HG03097 (cell line): ENCODE measurements around the gene POLR2F.
"Not testable (repeated sequence)": the region's sequence is repeated elsewhere in the genome, so short reads cannot be mapped to it uniquely, and the experiment has no call there.

Source experiments
- ATAC-seq: cut with Tn5 transposase; IDR thresholded peaks from one replicate; pipeline ENCODE4 v1.9.1; 2021; ENCODE audit not compliant: unreplicated experiment, low FRiP score

Gene POLR2F

GRCh38 chr22:37924386-37925065, 29.0 kb upstream of the POLR2F start:
- ATAC-seq = no peak

DNA sequence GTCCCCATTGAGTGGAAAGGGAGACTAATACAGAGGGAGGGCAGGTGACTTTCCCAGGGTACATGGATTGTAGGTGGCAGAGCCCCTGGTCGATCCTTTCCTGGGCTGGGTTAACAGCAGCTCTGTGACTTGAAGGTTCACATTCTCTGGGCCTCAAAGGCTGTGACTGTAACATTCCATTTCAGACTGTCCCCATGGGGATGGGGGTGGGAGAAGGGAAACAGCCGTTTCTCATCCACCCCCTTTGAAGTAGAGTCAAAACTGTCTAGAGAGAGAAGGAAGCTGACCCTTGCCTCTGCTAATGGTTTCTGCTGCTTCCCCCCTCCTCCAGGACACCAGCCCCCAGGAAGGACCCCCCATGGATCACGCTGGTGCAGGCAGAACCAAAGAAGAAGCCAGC, 28.2 kb upstream of the POLR2F start:
- no peak for ATAC-seq

DNA sequence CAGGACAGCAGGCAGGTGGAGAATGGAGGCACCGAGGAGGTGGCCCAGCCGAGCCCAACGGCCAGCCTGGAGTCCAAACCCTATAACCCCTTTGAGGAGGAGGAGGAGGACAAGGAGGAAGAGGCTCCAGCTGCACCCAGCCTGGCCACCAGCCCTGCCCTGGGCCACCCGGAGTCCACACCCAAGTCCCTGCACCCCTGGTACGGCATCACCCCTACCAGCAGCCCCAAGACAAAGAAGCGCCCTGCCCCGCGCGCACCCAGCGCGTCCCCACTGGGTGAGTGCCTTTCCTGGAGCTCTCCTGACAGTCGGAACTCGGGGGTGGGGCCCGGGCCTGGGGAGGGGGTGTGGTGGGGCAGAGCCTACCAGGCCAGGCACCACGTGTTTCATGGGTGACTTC, 27.7 kb upstream of the POLR2F start:
- no peak for ATAC-seq

DNA sequence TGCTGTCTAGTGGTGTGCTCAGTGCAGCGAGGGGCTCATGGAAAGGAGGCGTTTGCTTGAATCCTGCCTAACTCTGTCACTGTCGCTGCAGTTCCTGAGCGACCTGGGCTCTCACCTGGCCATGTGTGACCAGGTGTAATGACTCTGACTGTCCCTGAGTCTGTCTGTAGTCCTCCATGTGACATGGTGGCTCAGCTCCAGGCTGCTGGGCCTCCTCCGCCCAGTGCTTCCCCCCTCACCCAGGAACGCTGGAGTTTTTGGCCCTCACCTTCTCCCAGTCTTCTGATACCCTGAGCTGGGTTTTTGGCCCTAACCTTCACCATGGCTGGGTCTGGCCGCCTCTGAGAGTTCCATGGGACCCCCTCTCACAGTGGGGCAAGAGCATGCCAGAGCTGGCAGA, 27.1 kb upstream of the POLR2F start:
- no peak for ATAC-seq

GRCh38 chr22:37926771-37927636, 26.5 kb upstream of the POLR2F start:
- ATAC-seq = no peak

DNA sequence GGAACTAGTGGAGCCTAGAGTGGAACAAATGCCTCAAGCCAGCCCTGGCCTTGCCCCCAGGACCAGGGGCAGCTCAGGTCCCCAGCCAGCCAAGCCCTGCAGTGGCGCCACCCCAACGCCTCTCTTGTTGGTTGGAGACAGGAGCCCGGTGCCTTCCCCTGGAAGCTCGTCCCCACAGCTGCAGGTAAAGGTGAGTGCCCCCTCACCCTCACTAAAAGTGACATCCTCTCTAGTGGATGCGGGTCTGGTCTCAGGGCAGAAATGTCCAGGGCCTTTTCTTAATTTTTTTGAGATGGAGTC, 25.9 kb upstream of the POLR2F start:
- ATAC-seq = no peak

DNA sequence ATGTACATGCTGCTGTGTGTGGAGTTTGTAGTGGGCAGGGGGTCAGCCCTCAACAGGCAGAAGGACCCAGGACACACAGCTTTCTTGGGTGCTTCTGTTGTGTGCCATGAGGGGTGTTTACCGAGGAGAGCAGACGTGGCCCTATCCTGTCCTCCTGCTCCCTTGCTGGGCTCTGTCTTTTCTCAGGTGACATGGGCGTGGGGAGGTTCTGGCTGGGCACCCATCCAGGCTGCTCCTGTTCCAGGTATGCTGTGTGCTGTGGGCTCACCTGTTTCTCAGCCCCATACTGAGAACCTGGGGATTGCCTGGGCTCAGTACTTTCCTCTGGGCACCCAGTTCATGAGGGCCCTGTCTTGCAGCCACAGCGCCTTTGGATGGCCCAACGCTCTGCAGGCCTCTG, 24.1 kb upstream of the POLR2F start:
- no peak for ATAC-seq

GRCh38 chr22:37930270-37930951, 23.1 kb upstream of the POLR2F start:
- ATAC-seq = no peak

GRCh38 chr22:37930952-37931440, 22.5 kb upstream of the POLR2F start:
- no peak for ATAC-seq

GRCh38 chr22:37931893-37932389, 21.6 kb upstream of the POLR2F start:
- no peak for ATAC-seq

DNA sequence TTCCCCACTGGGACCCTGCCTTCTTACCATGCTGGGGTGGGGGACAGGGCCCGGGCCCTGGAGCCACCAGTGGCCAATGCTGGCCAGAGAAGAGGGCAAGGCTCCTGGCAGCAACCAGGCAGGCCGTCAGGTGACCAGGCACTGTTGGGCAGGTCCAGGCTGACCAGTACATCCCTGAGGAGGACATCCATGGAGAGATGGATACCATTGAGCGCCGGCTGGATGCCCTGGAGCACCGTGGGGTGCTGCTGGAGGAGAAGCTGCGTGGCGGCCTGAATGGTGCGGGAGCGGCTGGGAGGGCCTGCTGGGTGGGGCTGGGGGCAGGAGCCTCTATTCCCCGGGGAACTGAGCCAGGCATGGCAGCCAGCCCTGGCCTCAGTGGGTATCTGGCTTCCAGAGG, 21.1 kb upstream of the POLR2F start:
- ATAC-seq = no peak

GRCh38 chr22:37932821-37933578, 20.5 kb upstream of the POLR2F start:
- no peak for ATAC-seq

DNA sequence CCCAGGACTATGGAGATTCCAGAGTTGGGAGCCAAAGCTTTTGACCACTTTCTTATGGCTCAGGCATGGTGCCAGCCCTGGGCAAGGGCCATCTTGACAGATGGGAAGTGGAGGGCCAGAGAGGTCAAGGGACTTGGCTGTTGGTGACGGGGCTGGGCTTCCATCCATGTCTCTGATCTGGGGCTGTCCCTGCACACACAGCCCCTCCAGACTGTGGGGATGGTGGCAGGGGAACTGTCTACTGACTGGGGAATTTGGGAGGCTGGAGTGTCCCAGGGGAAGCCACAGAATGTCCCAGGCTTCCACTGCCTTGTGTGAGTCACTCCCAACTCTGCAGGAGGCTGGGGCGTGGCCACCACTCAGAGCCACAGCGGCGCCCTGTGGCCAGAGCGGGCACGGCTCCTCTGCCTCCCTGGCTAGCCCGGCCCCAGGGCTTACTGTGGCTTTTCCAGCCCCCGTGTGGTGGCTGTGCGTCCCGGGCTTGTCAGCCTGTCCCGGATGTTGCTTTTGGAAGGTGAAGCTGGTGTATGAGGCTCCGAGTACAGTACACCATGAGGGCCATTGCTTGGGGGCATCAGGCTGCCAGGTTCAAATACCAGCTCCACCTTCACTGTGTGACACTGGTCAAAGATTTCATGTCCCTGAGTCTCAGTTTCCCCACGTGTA, 19.7 kb upstream of the POLR2F start:
- ATAC-seq = peak; percentile 74

DNA sequence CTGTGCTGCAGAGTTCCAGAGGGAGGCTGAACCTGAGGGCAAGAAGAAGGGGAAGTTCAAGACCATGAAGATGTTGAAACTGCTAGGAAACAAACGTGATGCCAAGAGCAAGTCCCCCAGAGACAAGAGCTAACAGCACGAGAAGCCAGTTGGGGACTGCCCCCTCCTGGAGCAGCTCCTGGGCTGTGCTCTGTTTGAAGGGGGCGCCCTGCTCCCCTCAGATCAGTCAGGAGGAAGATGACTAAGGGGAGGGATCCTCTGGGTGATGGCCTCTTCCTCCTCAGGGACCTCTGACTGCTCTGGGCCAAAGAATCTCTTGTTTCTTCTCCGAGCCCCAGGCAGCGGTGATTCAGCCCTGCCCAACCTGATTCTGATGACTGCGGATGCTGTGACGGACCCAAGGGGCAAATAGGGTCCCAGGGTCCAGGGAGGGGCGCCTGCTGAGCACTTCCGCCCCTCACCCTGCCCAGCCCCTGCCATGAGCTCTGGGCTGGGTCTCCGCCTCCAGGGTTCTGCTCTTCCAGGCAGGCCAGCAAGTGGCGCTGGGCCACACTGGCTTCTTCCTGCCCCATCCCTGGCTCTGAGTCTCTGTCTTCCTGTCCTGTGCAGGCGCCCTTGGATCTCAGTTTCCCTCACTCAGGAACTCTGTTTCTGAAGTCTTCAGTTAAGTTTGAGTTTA, 12.7 kb upstream of the POLR2F start:
- no peak for ATAC-seq

DNA sequence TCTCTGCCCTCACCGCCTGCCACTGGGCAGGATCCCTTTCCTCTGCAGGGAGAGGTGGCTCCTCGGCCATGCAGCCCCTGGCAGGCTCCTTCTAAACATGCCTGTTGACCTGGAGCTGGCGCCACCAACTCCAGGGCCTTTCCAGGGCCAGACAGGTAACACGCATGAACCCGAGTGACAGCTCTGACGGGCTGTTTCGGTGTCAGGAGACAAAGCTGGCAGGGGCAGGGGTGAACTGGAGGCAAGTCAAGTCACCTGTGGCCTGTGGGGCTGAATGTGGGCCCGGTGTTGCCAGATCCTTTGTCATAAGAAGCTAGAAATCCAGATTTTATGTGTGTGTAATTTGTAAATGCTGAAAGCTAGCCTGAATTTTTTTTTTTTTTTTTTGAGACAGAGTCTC, 11.4 kb upstream of the POLR2F start:
- no peak for ATAC-seq

- ATAC-seq = no peak
Measured at GRCh38 chr22:37943136-37943824, 10.2 kb upstream of the POLR2F start.

DNA sequence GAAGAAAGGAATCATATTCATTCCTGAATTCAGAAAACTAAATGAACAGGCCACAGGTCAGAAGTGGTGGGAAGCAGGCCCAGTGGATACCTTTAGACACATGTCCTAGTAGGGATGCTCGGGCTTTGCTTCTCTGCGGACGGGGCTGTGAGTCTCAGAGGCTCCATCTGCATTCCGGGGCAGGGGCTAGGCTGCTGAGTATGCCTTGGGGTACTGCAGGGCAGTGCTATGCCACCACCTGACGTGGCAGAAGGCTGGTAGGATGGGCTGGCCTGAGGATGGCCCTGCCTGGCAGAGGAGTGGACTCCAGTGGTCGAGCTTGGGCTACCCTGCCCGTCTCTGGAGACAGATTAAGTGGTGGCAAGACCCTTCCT, 9.7 kb upstream of the POLR2F start:
- ATAC-seq = no peak

GRCh38 chr22:37944423-37944822, 9.1 kb upstream of the POLR2F start:
- ATAC-seq = not testable (repeated sequence)
